SU-DHL-6 (cell line): ENCODE data around the gene SMURF2.

Experiments
- EZH2phosphoT487 ChIP-seq: fragments of 200-600 bp; sonication (generic), shearing (Covaris generic); conservative IDR thresholded peaks from 2 replicates; pipeline ENCODE4 v1.6.1; 2018; ENCODE audit warnings: mild to moderate bottlenecking, antibody characterized with exemption, low read length, moderate library complexity, mixed read lengths
- TF ChIP-seq, protein P1 (sequence below): fragments of 200-600 bp; sonication (generic); IDR thresholded peaks from one replicate; pipeline ENCODE4 v1.5.1; 2017; ENCODE audit warnings: antibody characterized with exemption, mild to moderate bottlenecking, low read length, moderate library complexity; ENCODE audit not compliant: insufficient read depth, poor library complexity, severe bottlenecking

DNA sequence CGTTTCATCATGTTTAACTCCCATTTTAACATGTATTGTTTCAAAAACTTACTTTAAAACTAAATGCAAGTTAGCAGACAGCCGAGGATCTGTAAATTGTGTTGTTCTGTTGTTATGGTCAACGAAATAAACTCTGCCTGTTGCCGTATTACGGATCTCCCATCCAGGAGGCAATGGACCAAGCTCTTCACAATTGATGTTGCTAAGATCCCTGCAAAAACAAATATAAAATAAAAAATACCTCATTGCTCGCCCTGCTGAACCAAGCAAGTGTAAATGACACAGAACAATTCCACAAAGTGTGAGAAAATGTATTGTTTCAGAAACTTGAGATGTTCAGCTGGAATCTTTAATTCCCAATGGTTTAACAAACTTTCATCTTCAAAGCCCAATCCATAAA lies 90.4 kb downstream of the SMURF2 start:
- TF ChIP-seq, protein P1, sequence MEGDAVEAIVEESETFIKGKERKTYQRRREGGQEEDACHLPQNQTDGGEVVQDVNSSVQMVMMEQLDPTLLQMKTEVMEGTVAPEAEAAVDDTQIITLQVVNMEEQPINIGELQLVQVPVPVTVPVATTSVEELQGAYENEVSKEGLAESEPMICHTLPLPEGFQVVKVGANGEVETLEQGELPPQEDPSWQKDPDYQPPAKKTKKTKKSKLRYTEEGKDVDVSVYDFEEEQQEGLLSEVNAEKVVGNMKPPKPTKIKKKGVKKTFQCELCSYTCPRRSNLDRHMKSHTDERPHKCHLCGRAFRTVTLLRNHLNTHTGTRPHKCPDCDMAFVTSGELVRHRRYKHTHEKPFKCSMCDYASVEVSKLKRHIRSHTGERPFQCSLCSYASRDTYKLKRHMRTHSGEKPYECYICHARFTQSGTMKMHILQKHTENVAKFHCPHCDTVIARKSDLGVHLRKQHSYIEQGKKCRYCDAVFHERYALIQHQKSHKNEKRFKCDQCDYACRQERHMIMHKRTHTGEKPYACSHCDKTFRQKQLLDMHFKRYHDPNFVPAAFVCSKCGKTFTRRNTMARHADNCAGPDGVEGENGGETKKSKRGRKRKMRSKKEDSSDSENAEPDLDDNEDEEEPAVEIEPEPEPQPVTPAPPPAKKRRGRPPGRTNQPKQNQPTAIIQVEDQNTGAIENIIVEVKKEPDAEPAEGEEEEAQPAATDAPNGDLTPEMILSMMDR: no peak
- no peak for TF ChIP-seq EZH2phosphoT487
